ENCODE data around the gene DBH.

- no peak for TF ChIP-seq SUZ12 (IDR thresholded peaks at IDR 0.05; ENCODE audit: extremely low read depth, insufficient read depth, insufficient read length)
- no peak for TF ChIP-seq ZNF274 (IDR thresholded peaks at IDR 0.05; ENCODE audit: low read depth, low read length)
- TF ChIP-seq YY1 (IDR thresholded peaks at IDR 0.05; ENCODE audit: insufficient read depth, insufficient read length) = no peak
These were observed 47.5 kb downstream of the DBH start for GRCh38 chr9:133683586-133684120.

Measured in NT2/D1 (cell line).